ENCODE measurements around the gene COQ2.

- TF ChIP-seq CTCF (IDR thresholded peaks at IDR 0.05; ENCODE audit: low read depth, low read length, poor library complexity, severe bottlenecking) (no peak), EZH2phosphoT487 (IDR thresholded peaks at IDR 0.05; ENCODE audit: borderline replicate concordance, low read length) (no peak)
Observed at GRCh38 chr4:83276299-83277040, 8.1 kb downstream of the COQ2 start.
